Activated T-cell treated with anti-CD3 and anti-CD28 coated beads for 24 hours (primary cell): ENCODE data around the gene MCM3.

ENCODE experiments used
- DNase-seq: peaks from one replicate; pipeline ENCODE4 v3.0.0-alpha.2; 2020; ENCODE audit warnings: low read depth

Gene MCM3

GRCh38 chr6:52284460-52285176, at the start of gene MCM3:
MCM3 (minus strand) TSS chr6:52284742; CDS start chr6:52284674, 68 bp downstream.
- DNase-seq: peak; percentile 92

GRCh38 chr6:52333840-52334200, 49.3 kb upstream of the MCM3 start:
- DNase-seq: no peak

GRCh38 chr6:52331793-52332457, 47.4 kb upstream of the MCM3 start:
- no peak for DNase-seq

- DNase-seq: no peak
Measured at GRCh38 chr6:52330470-52330869, 45.9 kb upstream of the MCM3 start.

- no peak for DNase-seq
Measured at GRCh38 chr6:52328729-52329128, 44.2 kb upstream of the MCM3 start.

GRCh38 chr6:52328303-52328662, 43.7 kb upstream of the MCM3 start:
- DNase-seq: no peak

- no peak for DNase-seq
Measured at GRCh38 chr6:52326540-52327364, 42.2 kb upstream of the MCM3 start.

- DNase-seq: no peak
Measured at GRCh38 chr6:52325695-52326471, 41.3 kb upstream of the MCM3 start.

- no peak for DNase-seq
Measured at GRCh38 chr6:52324189-52324588, 39.6 kb upstream of the MCM3 start.

GRCh38 chr6:52317841-52318581, 33.5 kb upstream of the MCM3 start:
- DNase-seq: no peak

GRCh38 chr6:52317211-52317610, 32.7 kb upstream of the MCM3 start:
- no peak for DNase-seq

- DNase-seq: no peak
Measured at GRCh38 chr6:52314752-52315151, 30.2 kb upstream of the MCM3 start.

- no peak for DNase-seq
Measured at GRCh38 chr6:52312461-52312860, 27.9 kb upstream of the MCM3 start.

- DNase-seq: no peak
Measured at GRCh38 chr6:52310932-52311331, 26.4 kb upstream of the MCM3 start.

GRCh38 chr6:52307900-52308372, 23.4 kb upstream of the MCM3 start:
- DNase-seq: no peak

GRCh38 chr6:52306972-52307870, 22.7 kb upstream of the MCM3 start:
- no peak for DNase-seq

GRCh38 chr6:52305948-52306767, 21.6 kb upstream of the MCM3 start:
- DNase-seq: no peak

GRCh38 chr6:52305411-52305810, 20.9 kb upstream of the MCM3 start:
- DNase-seq: no peak

GRCh38 chr6:52304983-52305390, 20.4 kb upstream of the MCM3 start:
- DNase-seq: no peak
